K562 (cell line): Measurements from ENCODE around the gene E2F3. TPM values are rescaled to one million over a fixed set of nuclear protein-coding genes. Genes with fewer than 3 reads are reported as not detected.

ENCODE experiments used
- ARHGAP35 ChIP-seq: fragments of 450-650 bp; IDR thresholded peaks from 2 replicates; pipeline ENCODE4 v1.6.1; 2018; ENCODE audit not compliant: partially characterized antibody
- BCOR ChIP-seq: fragments of 450-650 bp; IDR thresholded peaks from 2 replicates; pipeline ENCODE4 v1.6.1; 2016
- BRD9 ChIP-seq: fragments of 450-650 bp; IDR thresholded peaks from 2 replicates; pipeline ENCODE4 v1.6.1; 2018; ENCODE audit warnings: low read depth; ENCODE audit not compliant: partially characterized antibody
- DNMT1 ChIP-seq: fragments of 450-650 bp; IDR thresholded peaks from 2 replicates; pipeline ENCODE4 v1.6.1; 2016; ENCODE audit warnings: antibody characterized with exemption, mild to moderate bottlenecking
- ELF1 ChIP-seq: fragments of 200-800 bp; sonication (Bioruptor generic); IDR thresholded peaks from 2 replicates; pipeline ENCODE4 v1.6.1; 2016; ENCODE audit warnings: missing genetic modification characterization, missing compliant biosample characterization
- EP300 ChIP-seq: IDR thresholded peaks from 2 replicates; pipeline ENCODE4 v1.6.1; 2012; ENCODE audit warnings: low read length, improper control_type of control experiment
- ETV1 ChIP-seq: fragments of 450-650 bp; conservative IDR thresholded peaks from 2 replicates; pipeline ENCODE4 v1.6.1; 2016; ENCODE audit warnings: missing genetic modification characterization, control low read depth, low read depth, missing compliant biosample characterization
- HCFC1 ChIP-seq: IDR thresholded peaks from 2 replicates; pipeline ENCODE4 v1.6.1; 2012; ENCODE audit warnings: low read depth, low read length, improper control_type of control experiment
- HDAC1 ChIP-seq, 2 experiments: fragments of 450-650 bp; IDR thresholded peaks; 2 replicates each; pipeline ENCODE4 v1.6.1; 2016 to 2017; ENCODE audit warnings: inconsistent platforms in 1 of 2, mild to moderate bottlenecking in 1 of 2, moderate library complexity in 1 of 2
- HDAC2 ChIP-seq: fragments of 450-650 bp; IDR thresholded peaks from 2 replicates; pipeline ENCODE4 v1.6.1; 2016; ENCODE audit warnings: mild to moderate bottlenecking
- HLTF ChIP-seq: fragments of 450-650 bp; IDR thresholded peaks from 2 replicates; pipeline ENCODE4 v1.6.1; 2016
- HNRNPH1 ChIP-seq: fragments of 200-400 bp; formaldehyde crosslinking; optimal IDR thresholded peaks from 2 replicates; pipeline ENCODE3; 2017; ENCODE audit warnings: low read depth, mild to moderate bottlenecking, low read length, moderate library complexity
- JUND ChIP-seq, 2 experiments: IDR thresholded peaks; 2 replicates in 1 of 2; 3 replicates in 1 of 2; pipeline ENCODE4 v1.6.1; 2011; ENCODE audit warnings: borderline replicate concordance in 2 of 2, low read depth in 2 of 2, low read length in 2 of 2, improper control_type of control experiment in 1 of 2, missing biosample characterization in 1 of 2, missing genetic modification characterization in 1 of 2, missing genetic modification reagents in 1 of 2
- MBD2 ChIP-seq: sonication (generic); IDR thresholded peaks from 2 replicates; pipeline ENCODE4 v1.6.1; 2016; ENCODE audit warnings: low read depth, borderline replicate concordance
- NFE2 ChIP-seq: IDR thresholded peaks from 2 replicates; pipeline ENCODE4 v1.6.1; 2014; ENCODE audit warnings: antibody characterized with exemption, low read depth
- RB1 ChIP-seq: fragments of 450-650 bp; IDR thresholded peaks from 2 replicates; pipeline ENCODE4 v1.6.1; 2017; ENCODE audit warnings: low read depth, mild to moderate bottlenecking
- RCOR1 ChIP-seq, 2 experiments: IDR thresholded peaks; 2 replicates each; pipeline ENCODE4 v1.6.1; 2012; ENCODE audit warnings: low read depth in 2 of 2, low read length in 2 of 2, borderline replicate concordance in 1 of 2, improper control_type of control experiment in 1 of 2
- SLC30A9 ChIP-seq: fragments of 250-450 bp; sonication (Bioruptor Pico); IDR thresholded peaks from 2 replicates; pipeline ENCODE4 v1.8.0; 2022; ENCODE audit warnings: mild to moderate bottlenecking, moderate library complexity
- SMAD4 ChIP-seq: fragments of 250-450 bp; sonication (Bioruptor Pico); conservative IDR thresholded peaks from 2 replicates; pipeline ENCODE4 v1.8.0; 2021; ENCODE audit warnings: inconsistent platforms, mild to moderate bottlenecking, moderate library complexity
- SP1 ChIP-seq: sonication (generic); formaldehyde crosslinking; IDR thresholded peaks from 2 replicates; pipeline ENCODE4 v1.8.1; 2022; ENCODE audit warnings: mild to moderate bottlenecking, missing genetic modification reagents
- ZBTB5 ChIP-seq: fragments of 450-650 bp; IDR thresholded peaks from 2 replicates; pipeline ENCODE4 v1.6.1; 2017; ENCODE audit warnings: antibody characterized with exemption
- ZNF143 ChIP-seq: sonication (generic); formaldehyde crosslinking; IDR thresholded peaks from 2 replicates; pipeline ENCODE4 v1.9.0; 2022; ENCODE audit warnings: mild to moderate bottlenecking, missing genetic modification reagents
- ZNF324 ChIP-seq: fragments of 250-450 bp; sonication (Bioruptor Pico); IDR thresholded peaks from 2 replicates; pipeline ENCODE4 v1.4.0; 2020; ENCODE audit warnings: mild to moderate bottlenecking
- ZNF707 ChIP-seq: fragments of 250-450 bp; sonication (Bioruptor Pico); conservative IDR thresholded peaks from 2 replicates; pipeline ENCODE4 v1.8.0; 2022; ENCODE audit warnings: inconsistent platforms, mild to moderate bottlenecking, moderate library complexity
- polyA plus RNA-seq, 8 experiments: library from polyadenylated mRNA; depleted of rRNA in 4 of 8; stranded (reverse) in 5 of 8; unstranded in 3 of 8; fragments of >200 nt; fragmentation: Nextera tagmentation in 2 of 8; fragmentation: Illumina TruSeq in 1 of 8; extraction: Ambion mirVana in 2 of 8; extraction: Trizol in 1 of 8; gene quantifications; 2 replicates each; pipeline versions ENCODE4 v1.2.1 to v1.2.3, GENCODE V29; 2011 to 2014; ENCODE audit warnings: inconsistent platforms in 1 of 8, missing spikeins in 1 of 8
- total RNA-seq, 7 experiments: library from RNA; depleted of rRNA in 6 of 7; stranded (reverse); fragments of >200 nt in 6 of 7; fragmentation: Illumina TruSeq in 2 of 7; extraction: Trizol in 2 of 7; gene quantifications; 2 replicates each; pipeline versions ENCODE4 v1.2.1 to v1.2.3, GENCODE V29; 2011 to 2021; ENCODE audit warnings: low replicate concordance in 1 of 7
- TF ChIP-seq, protein P1 (sequence below), 2 experiments: fragments of 450-650 bp; conservative IDR thresholded peaks; 2 replicates each; pipeline ENCODE4 v1.6.1; 2017; ENCODE audit warnings: mild to moderate bottlenecking in 2 of 2, moderate library complexity in 2 of 2
- TF ChIP-seq, protein P2 (sequence below): sonication (generic); formaldehyde crosslinking; IDR thresholded peaks from 2 replicates; pipeline ENCODE4 v1.4.0; 2020; ENCODE audit warnings: mild to moderate bottlenecking, missing genetic modification reagents

E2F3 gene
- total and polyA plus RNA-seq, 9 of the 15 experiments (the other 6 are each of a cell fraction or from before 2014, with no cell fraction given) = 11.1 to 44.7 (median 27.2) TPM

DNA sequence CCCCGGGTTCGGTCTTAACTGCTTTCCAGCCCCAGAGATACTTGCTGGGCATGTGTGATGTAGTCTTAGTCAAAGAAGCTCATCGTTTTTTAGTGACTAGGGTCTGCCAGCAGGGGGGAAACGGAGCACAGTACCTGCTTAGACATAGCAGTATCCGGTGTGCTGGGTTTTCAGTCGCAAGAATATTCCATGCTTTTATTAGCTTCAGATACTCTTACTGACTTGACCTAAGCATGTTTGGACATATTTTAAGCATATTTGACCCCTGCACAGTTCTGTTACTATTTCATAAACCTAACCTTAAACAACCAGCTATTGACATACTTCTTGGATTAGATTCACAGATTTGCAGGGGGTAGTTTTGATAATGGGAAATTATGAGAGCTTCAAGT is 3.0 kb downstream of the E2F3 start (continued):
- TF ChIP-seq ETV1 (peak; percentile 85), HNRNPH1 (no peak), SP1 (CRISPR knock-in tag) (peak; percentile 13; the same call in 1 of the 2 replicates), ELF1 (tag) (no peak), ARHGAP35 (no peak), ZNF707 (CRISPR knock-in tag) (no peak), RCOR1 (IDR thresholded peaks at IDR 0.05; ENCODE audit: borderline replicate concordance in 1 of 2, low read depth in 2 of 2, low read length in 2 of 2) (peak in 1 of 2 experiments; percentile 69; a peak in 1 of 4 replicates), HDAC2 (peak; percentile 8; the same call in 1 of the 2 replicates), ZNF324 (CRISPR knock-in tag) (no peak), ZBTB5 (no peak), HDAC1 (IDR thresholded peaks at IDR 0.05) (no peak), MBD2 (0 out of 2 replicates have a peak, but pooled peaks have one; percentile 18), HCFC1 (0 out of 2 replicates have a peak, but pooled peaks have one; percentile 36), RB1 (peak; percentile 59; the same call in 1 of the 2 replicates), JUND (IDR thresholded peaks at IDR 0.05; ENCODE audit: borderline replicate concordance, low read depth, low read length) (no peak), JUND (tag; IDR thresholded peaks at IDR 0.05; ENCODE audit: borderline replicate concordance, low read depth, low read length) (peak; percentile 41; the same call in 1 of the 3 replicates), SLC30A9 (CRISPR knock-in tag) (no peak), DNMT1 (no peak), ZNF143 (CRISPR knock-in tag) (no peak), SMAD4 (CRISPR knock-in tag) (peak; percentile 25; the same call in 1 of the 2 replicates), EP300 (0 out of 2 replicates have a peak, but pooled peaks have one; percentile 16), BRD9 (peak; percentile 65), BCOR (0 out of 2 replicates have a peak, but pooled peaks have one; percentile 7), HLTF (no peak), NFE2 (0 out of 2 replicates have a peak, but pooled peaks have one; percentile 4)
- TF ChIP-seq, protein P1, sequence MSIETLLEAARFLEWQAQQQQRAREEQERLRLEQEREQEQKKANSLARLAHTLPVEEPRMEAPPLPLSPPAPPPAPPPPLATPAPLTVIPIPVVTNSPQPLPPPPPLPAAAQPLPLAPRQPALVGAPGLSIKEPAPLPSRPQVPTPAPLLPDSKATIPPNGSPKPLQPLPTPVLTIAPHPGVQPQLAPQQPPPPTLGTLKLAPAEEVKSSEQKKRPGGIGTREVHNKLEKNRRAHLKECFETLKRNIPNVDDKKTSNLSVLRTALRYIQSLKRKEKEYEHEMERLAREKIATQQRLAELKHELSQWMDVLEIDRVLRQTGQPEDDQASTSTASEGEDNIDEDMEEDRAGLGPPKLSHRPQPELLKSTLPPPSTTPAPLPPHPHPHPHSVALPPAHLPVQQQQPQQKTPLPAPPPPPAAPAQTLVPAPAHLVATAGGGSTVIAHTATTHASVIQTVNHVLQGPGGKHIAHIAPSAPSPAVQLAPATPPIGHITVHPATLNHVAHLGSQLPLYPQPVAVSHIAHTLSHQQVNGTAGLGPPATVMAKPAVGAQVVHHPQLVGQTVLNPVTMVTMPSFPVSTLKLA (conservative IDR thresholded peaks at IDR 0.05) = peak in 1 of 2 experiments; percentile 38; a peak in 1 of 4 replicates
- TF ChIP-seq, protein P2, sequence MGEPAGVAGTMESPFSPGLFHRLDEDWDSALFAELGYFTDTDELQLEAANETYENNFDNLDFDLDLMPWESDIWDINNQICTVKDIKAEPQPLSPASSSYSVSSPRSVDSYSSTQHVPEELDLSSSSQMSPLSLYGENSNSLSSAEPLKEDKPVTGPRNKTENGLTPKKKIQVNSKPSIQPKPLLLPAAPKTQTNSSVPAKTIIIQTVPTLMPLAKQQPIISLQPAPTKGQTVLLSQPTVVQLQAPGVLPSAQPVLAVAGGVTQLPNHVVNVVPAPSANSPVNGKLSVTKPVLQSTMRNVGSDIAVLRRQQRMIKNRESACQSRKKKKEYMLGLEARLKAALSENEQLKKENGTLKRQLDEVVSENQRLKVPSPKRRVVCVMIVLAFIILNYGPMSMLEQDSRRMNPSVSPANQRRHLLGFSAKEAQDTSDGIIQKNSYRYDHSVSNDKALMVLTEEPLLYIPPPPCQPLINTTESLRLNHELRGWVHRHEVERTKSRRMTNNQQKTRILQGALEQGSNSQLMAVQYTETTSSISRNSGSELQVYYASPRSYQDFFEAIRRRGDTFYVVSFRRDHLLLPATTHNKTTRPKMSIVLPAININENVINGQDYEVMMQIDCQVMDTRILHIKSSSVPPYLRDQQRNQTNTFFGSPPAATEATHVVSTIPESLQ = 0 out of 2 replicates have a peak, but pooled peaks have one; percentile 51
